GM12873 (cell line): ENCODE results near the gene CPSF6.

Source experiments
- CTCF ChIP-seq: IDR thresholded peaks from 2 replicates; pipeline ENCODE4 v1.5.1; 2012; ENCODE audit warnings: low read depth, mild to moderate bottlenecking, moderate library complexity, low read length, control low read depth; ENCODE audit not compliant: insufficient read depth; ENCODE audit errors: missing control alignments

Gene CPSF6

GRCh38 chr12:69225251-69225910 lies 14.0 kb upstream of the CPSF6 start:
- no peak for TF ChIP-seq CTCF

GRCh38 chr12:69231479-69231878 lies 7.9 kb upstream of the CPSF6 start:
- no peak for TF ChIP-seq CTCF

- TF ChIP-seq CTCF: no peak
These were observed 599 bp upstream of the CPSF6 start for GRCh38 chr12:69238589-69239351.

- TF ChIP-seq CTCF: no peak
These were observed 707 bp downstream of the CPSF6 start for GRCh38 chr12:69239922-69240630.

GRCh38 chr12:69240631-69240995 lies 1.2 kb downstream of the CPSF6 start:
- TF ChIP-seq CTCF: no peak

- no peak for TF ChIP-seq CTCF
These were observed 2.2 kb downstream of the CPSF6 start for GRCh38 chr12:69241438-69242092.
